HL-60/S4 treated with phorbol 12-myristate 13-acetate at 8.2 ng/mL for 4 days and 3 days (cell line): ENCODE results near the gene EPHA5.
"Not testable (repeated sequence)": the region's sequence is repeated elsewhere in the genome, so short reads cannot be mapped to it uniquely, and the experiment has no call there.

Experiments used
- in situ Hi-C: fragments of 300-500 bp; cut with MboI; formaldehyde crosslinking; loops from 2 replicates; pipeline ENCODE4 v1.15.0; 2022; ENCODE audit warnings: low sequenced_read_pairs

EPHA5 gene

DNA sequence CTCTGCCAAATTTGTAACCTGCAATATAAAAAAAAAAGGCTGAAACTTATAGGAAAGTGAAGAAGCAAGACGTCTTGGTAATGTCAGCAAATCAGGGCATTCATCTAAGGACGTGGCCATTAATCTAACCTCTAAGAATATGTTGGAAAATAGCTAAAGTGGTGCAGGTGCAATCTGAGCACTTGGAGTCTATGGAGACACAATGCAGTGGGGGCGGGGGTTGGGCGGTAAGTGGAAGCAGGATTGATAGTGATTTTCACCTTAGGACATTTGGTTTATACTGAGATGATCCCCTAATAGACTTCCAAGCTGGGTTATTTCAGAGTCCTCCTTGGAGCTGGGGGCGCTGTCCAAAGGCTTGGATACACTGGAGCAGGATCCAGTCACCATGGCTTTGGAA, 283.4 kb downstream of the EPHA5 start:
- in situ Hi-C loops: no loop called here

DNA sequence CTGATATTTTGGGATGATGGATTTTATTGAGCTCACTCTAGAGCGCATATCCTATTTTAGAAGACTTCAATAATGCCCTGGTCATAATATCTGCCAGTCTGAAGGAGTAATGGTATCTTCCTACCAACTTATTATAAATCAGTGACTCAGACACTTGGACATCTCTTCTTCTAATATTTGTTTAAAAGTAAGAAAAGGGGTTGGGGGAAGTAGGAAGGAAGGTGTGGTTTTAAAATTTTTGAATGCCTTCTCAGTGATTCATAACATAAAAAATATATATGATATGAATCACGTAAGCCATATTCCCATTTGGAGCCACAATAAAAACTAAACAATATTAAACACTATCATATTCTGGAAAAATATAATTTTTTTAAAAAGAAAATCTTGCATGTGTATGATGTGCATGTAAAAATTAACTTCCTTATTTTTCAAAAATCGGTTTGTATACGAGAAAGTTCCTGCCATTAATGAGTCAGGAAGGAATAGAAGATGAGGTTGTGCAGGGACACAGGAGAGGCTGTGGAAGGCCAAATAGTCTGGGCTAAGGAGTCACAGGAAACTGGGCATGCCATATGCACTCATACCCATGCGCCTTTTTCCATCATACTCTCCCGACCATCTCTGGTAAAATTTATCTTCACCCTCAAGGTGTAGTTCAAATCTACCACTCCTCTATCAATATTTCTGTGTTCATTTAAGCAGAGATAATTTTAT, 286.5 kb downstream of the EPHA5 start:
- in situ Hi-C loops: no loop called here

DNA sequence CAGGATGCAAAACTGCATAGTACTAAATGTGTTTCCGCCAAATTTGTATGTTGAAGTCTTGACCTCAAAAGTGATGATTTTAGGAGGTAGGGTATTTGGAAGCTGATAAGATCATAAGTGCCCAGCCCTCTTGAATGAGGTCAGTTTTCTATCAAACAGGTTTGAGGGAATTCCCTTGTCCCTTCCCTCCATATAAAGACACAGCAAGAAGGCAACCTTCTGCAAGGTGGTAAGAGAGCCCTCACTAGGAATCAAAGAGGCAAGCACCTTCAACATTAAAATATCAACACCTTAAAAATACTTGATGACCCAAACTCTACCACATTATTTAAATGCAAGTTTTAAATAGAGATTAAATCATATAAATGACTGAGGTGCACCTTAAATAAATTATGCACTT, 288.6 kb downstream of the EPHA5 start:
- in situ Hi-C loops: no loop called here

DNA sequence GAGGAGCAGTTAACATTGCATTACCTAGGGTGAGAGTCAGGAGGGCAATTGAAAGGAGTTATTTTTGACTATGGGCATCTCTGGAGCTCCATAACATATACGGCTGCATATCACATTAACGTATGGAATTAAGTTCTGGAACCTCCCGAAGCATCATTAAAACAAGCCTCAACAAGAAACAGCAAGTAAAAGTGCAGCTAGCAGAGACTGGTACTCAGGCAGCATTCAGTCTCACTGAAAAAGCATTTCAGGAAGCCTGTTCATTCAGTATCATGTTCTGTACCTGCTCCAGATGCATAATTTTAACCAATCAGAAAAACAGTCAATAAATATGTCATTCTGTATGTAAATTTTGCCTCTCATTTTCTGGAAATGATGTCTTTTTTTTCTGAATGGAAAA, 299.6 kb downstream of the EPHA5 start:
- in situ Hi-C loops: no loop called here

DNA sequence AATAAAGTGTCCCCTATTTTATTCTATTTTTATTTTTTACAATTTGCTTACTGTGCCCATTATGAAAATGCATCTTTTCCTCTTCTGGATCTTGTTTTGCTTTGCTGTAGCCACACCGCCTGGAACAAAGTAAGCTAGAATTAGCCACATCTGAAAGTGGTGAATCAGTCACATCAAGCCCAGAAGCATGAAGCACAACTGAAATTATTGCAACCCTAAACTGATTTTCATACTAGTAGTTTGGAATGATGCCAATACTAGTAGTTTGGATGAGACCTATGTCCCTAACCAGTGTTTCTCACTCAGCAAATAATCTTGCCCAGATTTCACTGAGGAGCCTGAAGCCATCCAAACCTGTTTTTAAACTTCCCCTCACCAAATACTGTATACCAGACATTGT, 303.0 kb downstream of the EPHA5 start:
- in situ Hi-C loops: no loop called here

DNA sequence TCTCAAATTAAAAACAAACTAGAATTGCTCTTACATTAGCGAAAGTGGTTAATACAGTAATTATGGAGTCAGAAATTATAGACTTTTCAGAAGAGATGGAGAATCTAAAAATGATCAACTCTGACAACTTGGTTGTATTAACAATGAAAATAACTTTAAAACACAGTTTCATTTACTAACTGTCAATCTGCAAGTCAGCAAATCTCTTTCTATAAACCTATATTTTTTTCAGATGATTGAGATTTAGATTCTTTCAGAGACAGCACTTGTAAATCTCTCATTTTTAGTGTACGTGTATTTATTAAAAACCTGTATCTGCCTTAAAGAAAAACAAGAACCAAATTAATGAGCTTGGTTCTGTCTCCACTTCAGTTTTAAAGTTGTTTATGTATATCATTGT, 311.4 kb downstream of the EPHA5 start:
- in situ Hi-C loops: no loop called here

DNA sequence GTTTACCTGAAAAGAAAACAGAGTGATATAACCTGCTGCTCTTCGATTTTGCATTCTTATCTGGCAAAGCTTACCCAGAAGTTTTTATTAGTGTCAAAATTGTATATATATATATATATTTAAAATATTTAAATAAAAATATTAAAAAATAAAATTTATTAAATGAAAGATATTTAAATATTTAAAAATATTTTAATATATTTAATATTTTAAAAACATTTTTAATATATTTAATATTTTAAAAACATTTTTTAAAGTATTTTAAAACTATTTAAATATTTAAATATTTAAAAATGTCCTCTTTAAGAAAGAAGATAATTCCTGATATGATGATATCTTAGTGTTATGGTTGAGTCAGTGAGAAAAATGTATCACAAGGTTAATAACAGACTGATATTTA, 317.2 kb downstream of the EPHA5 start:
- in situ Hi-C loops: no loop called here

DNA sequence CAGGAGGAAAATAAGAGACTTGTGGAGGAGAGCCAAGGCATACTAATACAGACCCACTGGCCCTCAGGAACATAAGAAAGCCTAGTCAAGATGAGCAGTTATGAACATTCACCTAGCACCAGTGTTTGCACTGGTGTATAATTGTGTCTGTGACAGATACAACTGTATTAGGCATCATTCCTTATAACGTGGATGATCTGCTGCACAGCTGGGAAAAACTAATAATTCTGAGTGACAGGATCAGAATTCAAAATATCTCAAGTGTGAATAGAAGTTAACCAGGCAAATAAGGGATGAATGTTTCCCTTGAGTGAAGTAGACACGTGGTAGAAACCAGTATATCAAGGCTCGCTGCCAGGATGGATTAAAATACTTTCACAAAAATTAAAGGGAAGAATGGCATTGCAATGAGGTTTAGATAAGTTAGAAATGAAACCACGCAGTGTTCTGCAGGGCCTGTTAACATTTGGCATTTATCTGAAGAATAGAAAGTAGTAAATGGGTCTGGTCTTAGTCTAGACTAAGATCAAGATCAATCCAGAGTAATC, 325.9 kb downstream of the EPHA5 start:
- in situ Hi-C loops: no loop called here

DNA sequence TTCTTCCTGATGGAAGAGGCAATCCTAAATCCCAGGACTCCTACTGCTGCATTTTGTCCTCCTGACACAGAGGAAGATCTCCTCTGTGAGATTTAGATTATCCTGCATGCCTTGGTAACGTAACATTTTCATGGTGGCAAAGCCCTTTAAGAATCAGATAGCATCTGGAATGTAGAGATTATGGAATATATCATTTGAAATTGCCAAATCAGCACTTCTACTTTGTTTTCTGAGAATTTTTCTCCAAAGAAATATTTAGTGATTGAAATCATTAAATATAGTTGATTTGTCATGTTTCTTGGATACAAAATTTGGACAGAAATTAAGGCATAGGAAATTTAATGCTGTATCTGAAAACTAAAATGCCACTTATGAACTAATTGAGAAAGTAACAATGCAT, 326.9 kb downstream of the EPHA5 start:
- in situ Hi-C loops: no loop called here

DNA sequence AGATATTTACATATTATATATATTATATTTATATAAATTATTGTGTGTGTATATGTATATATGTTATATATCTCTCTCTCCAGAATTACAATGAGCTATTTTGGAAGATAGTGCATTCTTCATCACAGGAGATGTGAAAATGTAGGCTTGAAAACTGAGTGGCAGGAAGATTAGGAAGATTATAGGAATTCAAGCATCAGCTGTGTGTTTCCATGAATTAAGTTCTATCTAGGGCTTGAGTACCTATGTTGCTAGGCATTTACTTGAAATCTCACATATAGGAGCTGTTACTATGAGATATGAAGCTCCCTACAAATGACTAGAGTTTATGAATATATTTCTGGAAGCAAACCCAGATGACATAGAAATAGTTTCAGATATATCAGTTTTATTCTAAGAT, 328.7 kb downstream of the EPHA5 start:
- in situ Hi-C loops: no loop called here

DNA sequence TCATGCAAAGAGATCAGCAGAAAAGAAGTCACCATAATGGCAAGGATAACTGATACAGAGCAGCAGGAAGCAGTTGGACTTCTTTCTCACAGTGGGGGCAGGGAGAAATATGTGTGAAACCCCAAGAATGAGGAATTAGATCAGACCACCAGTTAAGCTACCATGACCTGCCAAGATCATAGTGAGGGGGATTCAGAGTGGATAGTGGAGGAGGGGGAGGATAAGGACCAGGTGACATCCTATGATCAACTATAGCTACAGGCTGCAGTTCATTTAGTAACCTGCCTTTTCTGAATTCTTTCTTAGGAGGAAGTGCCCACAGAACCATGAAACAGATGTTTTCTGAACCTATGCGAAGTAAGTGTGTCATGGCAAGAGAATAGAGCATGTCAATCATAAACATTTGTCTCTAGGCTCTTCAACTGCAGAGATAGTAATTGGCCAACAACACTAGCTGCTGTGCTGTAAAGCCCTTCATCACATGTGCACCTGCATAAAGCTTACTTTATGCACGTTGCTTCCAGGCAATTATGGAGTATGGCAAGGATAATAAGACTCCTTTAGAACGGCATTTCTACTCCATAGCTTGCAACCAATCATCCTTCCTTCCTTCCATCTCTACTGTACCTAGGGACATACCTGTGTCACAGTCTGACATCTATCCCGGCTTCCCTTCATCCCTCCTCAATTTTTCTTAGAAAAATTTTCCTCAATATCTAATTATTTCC, 329.7 kb downstream of the EPHA5 start:
- in situ Hi-C loops: no loop called here

DNA sequence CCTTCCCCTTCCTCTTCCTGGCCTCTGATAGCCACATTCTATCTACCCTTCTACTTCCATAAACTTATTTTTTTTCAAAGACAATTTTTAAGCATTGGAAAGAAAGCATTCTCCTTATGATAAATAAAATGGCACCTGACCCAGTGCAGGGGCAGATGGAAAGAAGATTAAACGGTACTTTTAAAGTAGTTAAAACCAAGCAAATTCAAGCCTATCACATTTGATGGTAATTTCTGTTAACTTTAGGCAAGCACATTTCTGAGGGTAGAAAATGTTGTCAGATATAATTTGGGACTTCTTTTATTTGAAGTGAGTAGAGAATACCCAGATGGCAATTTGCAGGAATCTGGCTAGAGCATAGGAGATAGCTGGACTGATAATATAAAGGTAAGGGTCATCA, 332.9 kb downstream of the EPHA5 start:
- in situ Hi-C loops: no loop called here

DNA sequence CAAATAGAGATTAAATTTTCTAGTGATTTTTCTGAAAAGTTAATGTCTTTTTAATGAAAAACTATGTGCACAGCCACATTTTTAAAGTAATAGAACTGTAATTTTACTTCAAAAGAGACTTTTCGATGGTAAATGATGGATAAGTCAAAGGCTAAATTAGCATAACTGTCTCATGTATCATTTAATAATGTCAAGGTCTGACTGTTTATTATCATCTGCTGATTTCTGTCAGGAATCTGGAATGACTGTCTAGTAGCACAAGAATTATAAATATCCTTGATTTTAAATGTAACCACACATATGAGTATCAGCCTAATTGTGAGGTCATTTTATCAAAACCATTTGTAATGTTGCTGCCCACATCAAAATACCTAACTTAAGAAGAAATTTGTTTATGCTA, 333.8 kb downstream of the EPHA5 start:
- in situ Hi-C loops: no loop called here

DNA sequence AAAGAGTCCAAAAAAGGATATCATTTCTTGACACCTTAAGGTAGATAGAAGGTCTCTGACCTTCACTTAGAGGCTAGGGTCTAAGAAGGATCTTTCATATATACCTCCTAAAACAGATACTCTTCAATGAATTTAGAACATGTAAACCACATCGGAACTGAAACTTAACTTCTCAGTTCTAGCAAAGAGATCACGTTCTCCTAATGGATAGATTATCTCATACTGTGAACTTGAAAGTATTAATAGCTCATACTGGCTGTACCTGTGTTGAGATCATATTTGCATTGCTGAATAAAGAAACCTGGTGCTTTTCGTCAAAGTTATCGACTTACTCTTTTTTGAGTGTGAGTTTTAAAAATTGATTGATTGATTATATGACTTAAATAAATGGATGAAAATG, 353.8 kb downstream of the EPHA5 start:
- in situ Hi-C loops: no loop called here

DNA sequence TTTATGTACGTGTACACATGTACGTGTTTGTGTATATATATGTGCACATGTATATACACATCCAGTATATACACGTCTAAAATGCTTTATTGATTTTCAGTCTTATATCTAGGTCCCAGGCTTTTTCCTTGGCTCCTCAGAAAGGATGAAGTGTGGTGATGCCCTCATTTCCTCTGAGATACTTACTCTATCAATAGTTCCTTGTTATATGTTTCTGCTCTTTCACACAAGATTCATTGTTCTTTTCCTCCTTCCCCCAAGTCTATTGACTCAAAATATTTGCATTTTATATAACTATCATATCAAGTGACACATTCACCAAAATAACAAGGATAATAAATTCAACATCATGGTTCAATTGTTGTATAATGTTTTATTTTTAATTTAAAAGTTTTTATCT, 359.2 kb downstream of the EPHA5 start:
- in situ Hi-C loops: no loop called here

DNA sequence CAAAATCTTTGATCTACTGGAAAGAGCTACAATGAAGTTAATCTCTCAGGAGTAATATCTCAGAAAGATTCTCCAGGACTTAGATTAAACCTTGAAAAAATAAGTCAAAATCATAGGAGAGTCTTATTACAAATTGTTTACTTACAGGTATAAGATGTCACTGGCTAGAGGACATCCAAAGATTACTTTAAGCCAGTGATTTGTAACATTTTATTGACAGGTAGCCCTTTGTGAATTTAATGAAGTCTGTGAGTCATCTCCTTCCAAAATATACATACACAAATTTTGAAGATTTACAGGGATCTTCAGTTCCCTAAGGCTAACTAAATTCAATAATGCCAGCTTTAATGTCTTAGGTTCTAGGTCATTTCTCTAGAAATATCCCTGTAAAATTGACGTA, 359.7 kb downstream of the EPHA5 start:
- in situ Hi-C loops: no loop called here

DNA sequence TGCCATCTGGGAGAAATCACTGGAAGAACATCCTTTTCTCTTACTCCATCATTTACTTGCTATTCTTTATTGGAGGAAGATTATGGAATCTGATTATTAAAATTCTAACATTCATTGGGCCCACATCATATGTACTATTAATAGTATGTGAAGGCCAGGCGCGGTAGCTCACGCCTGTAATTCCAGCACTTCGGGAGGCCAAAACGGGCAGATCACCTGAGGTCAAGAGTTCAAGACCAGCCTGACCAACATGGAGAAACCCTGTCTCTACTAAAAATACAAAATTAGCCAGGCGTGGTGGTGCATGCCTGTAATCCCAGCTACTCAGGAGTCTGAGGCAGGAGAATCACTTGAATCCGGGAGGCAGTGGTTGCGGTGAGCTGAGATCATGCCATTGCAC, 361.7 kb downstream of the EPHA5 start:
- in situ Hi-C loops: not testable (repeated sequence)

DNA sequence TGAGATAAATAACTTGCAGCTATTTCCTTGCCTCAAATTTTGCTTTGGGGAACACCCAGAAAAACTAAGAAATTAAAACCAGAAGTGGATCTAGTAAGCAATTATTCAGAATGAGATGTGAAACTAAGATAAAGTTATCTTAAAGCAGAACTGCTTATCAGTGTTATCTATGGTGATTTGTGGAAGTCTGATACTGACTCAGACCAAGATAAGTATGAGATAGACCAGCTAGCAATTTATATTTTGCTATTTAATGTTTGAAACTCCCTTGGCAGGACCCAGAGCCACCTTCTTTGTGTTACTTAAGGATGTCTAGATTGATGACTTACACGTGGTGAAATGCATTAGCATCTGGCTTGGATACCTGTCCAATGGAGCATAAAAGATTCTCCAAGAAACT, 368.1 kb downstream of the EPHA5 start:
- in situ Hi-C loops: no loop called here

DNA sequence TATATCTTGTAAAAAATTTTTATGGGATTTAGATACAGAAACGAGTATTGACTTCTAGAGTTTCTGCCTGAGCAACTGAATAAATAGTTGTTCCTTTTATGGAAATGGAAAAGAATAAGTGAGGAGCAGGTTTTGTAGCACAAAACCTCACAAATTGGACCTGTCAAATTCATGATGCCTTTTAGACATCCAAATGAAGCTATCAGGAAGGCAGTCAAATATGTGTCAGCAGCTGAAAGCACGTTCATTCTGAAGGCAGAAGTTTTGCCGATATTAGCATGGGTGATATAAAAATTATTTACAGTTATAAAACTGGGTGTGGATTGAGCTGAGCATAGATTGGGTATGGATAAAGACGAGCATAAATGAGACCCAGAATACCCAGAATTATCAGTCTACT, 374.0 kb downstream of the EPHA5 start:
- in situ Hi-C loops: no loop called here

DNA sequence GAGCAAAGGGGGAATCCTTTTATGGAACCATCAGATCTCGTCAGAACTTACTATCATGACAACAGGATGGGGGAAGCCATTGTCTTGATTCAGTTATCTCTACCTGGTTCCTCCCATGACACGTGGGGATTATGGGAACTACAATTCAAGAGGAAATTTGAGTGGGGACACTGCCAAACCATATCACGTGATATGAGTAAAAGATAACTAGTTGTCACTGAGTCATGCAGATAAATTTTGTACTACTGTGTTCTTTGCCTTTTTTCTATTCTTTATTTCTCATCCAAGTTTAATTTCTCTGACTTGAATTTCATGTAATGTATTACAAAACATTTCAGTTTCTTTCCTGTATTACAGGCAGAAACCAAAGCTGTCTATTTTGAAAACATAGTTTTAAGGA, 383.2 kb downstream of the EPHA5 start:
- in situ Hi-C loops: no loop called here
